CD4-positive, CD25-positive, alpha-beta regulatory T cell (primary cell): ENCODE data around the gene IFNA8. TPM values are rescaled to one million over a fixed set of nuclear protein-coding genes. Genes with fewer than 3 reads are reported as not detected.

Experiments
- ATAC-seq, 2 donors: fragments of 150-1000 bp; cut with Tn5 transposase; one replicate each; pipeline ENCODE4 v1.10.0; 2021; ENCODE audit warnings: low read depth in 2 of 2, moderate number of reproducible peaks in 2 of 2, moderate library complexity in 1 of 2
- DNase-seq, 3 donors: peaks; one replicate each; pipeline versions ENCODE4 v3.0.0 to v3.0.0-alpha.2; 2012 to 2022; ENCODE audit warnings: mixed read lengths in 1 of 3
- H3K27ac ChIP-seq: one replicate; pipeline ENCODE4 v1.7.0; 2013; ENCODE audit warnings: mild to moderate bottlenecking, low read length; ENCODE audit not compliant: insufficient read depth, poor library complexity, severe bottlenecking
- H3K27me3 ChIP-seq: one replicate; pipeline ENCODE4 v1.7.0; 2013; ENCODE audit warnings: low read length; ENCODE audit not compliant: control insufficient read depth, insufficient read depth
- H3K36me3 ChIP-seq: one replicate; pipeline ENCODE4 v1.7.0; 2013; ENCODE audit warnings: mild to moderate bottlenecking, low read length, moderate library complexity; ENCODE audit not compliant: control insufficient read depth, insufficient read depth
- H3K4me1 ChIP-seq: 2 replicates; pipeline ENCODE4 v1.7.0; 2013; ENCODE audit warnings: mild to moderate bottlenecking, low read length; ENCODE audit not compliant: insufficient read depth, control insufficient read depth, poor library complexity, severe bottlenecking
- H3K4me3 ChIP-seq: one replicate; pipeline ENCODE4 v1.7.0; 2013; ENCODE audit warnings: low read depth, mild to moderate bottlenecking, low read length, moderate library complexity
- H3K9me3 ChIP-seq, 2 experiments: 1 replicate in 1 of 2; 2 replicates in 1 of 2; pipeline ENCODE4 v1.7.0; 2013; ENCODE audit warnings: low read length in 2 of 2, mild to moderate bottlenecking in 1 of 2, moderate library complexity in 1 of 2; ENCODE audit not compliant: control insufficient read depth in 2 of 2
- H3K27ac Mint-ChIP-seq, 3 donors: one replicate each; pipeline ENCODE4 v1.8.0; 2020 to 2022; ENCODE audit warnings: mild to moderate bottlenecking in 3 of 3, mixed read lengths in 3 of 3, moderate library complexity in 2 of 3
- H3K27me3 Mint-ChIP-seq: one replicate; pipeline ENCODE4 v1.8.0; 2022; ENCODE audit warnings: mild to moderate bottlenecking, mixed read lengths
- H3K36me3 Mint-ChIP-seq: one replicate; pipeline ENCODE4 v1.8.0; 2020; ENCODE audit warnings: mixed read lengths
- H3K4me1 Mint-ChIP-seq, 4 donors: one replicate each; pipeline ENCODE4 v1.8.0; 2020 to 2022; ENCODE audit warnings: mixed read lengths in 4 of 4, mild to moderate bottlenecking in 1 of 4
- H3K4me3 Mint-ChIP-seq, 4 donors: one replicate each; pipeline ENCODE4 v1.8.0; 2020 to 2022; ENCODE audit warnings: mild to moderate bottlenecking in 4 of 4, mixed read lengths in 4 of 4, moderate library complexity in 3 of 4
- H3K9me3 Mint-ChIP-seq, 7 donors: one replicate each; pipeline ENCODE4 v1.8.0; 2020 to 2022; ENCODE audit warnings: mixed read lengths in 7 of 7, mild to moderate bottlenecking in 3 of 7, moderate library complexity in 2 of 7
- polyA plus RNA-seq, 4 donors: library from polyadenylated mRNA; unstranded; fragments of 300-500 nt; fragmentation: Illumina TruSeq; gene quantifications; one replicate each; pipeline ENCODE4 v1.2.3, GENCODE V29; 2021
- total RNA-seq: library from RNA; stranded (reverse); gene quantifications from one replicate; pipeline ENCODE4 v1.2.3, GENCODE V29; 2022

Gene IFNA8
- total and polyA plus RNA-seq, 5 donors from 2014 or later = not detected

- no peaks in the 10 kb centered on the region for H3K4me1 Mint-ChIP-seq
- ATAC-seq (no peak), DNase-seq (no peak)
- Histone ChIP-seq H3K36me3 (no peaks in the 10 kb centered on the region), H3K9me3 (no peaks in the 10 kb centered on the region), H3K27me3 (peaks cover 19% of the 10 kb centered on the region), H3K4me1 (no peaks in the 10 kb centered on the region), H3K4me3 (no peak overlapping the region), H3K27ac (no peak overlapping the region)
- H3K9me3 Mint-ChIP-seq = peaks cover 0 to 2% (median 0%) of the 10 kb centered on the region in 7 donors
- H3K36me3 Mint-ChIP-seq = no peaks in the 10 kb centered on the region
- H3K27ac Mint-ChIP-seq = no peak overlapping the region
- peaks cover 36% of the 10 kb centered on the region for H3K27me3 Mint-ChIP-seq
- H3K4me3 Mint-ChIP-seq = no peak overlapping the region
Observed at GRCh38 chr9:21412107-21412506, 3.2 kb downstream of the IFNA8 start.

GRCh38 chr9:21413151-21413550, 4.2 kb downstream of the IFNA8 start:
- Mint-ChIP-seq H3K27ac (no peak overlapping the region), H3K27me3 (peaks cover 27% of the 10 kb centered on the region), H3K4me1 (no peaks in the 10 kb centered on the region), H3K9me3 (peaks cover 0 to 2% (median 0%) of the 10 kb centered on the region in 7 donors), H3K4me3 (no peak overlapping the region), H3K36me3 (no peaks in the 10 kb centered on the region)
- no peak for ATAC-seq
- Histone ChIP-seq H3K4me3 (no peak overlapping the region), H3K9me3 (no peaks in the 10 kb centered on the region), H3K36me3 (no peaks in the 10 kb centered on the region), H3K27me3 (peaks cover 16% of the 10 kb centered on the region), H3K27ac (no peak overlapping the region), H3K4me1 (no peaks in the 10 kb centered on the region)
- DNase-seq = no peak

- Mint-ChIP-seq H3K36me3 (no peaks in the 10 kb centered on the region), H3K4me3 (no peak overlapping the region), H3K9me3 (peaks cover 0 to 2% (median 0%) of the 10 kb centered on the region in 7 donors), H3K4me1 (no peaks in the 10 kb centered on the region), H3K27me3 (peaks cover 26% of the 10 kb centered on the region), H3K27ac (no peak overlapping the region)
- Histone ChIP-seq H3K36me3 (no peaks in the 10 kb centered on the region), H3K27ac (no peak overlapping the region), H3K9me3 (no peaks in the 10 kb centered on the region), H3K27me3 (peaks cover 16% of the 10 kb centered on the region), H3K4me1 (no peaks in the 10 kb centered on the region), H3K4me3 (no peak overlapping the region)
- no peak for DNase-seq
- peak in 1 of 2 donors; percentile 43 for ATAC-seq
Observed at GRCh38 chr9:21413624-21414023, 4.7 kb downstream of the IFNA8 start.

DNA sequence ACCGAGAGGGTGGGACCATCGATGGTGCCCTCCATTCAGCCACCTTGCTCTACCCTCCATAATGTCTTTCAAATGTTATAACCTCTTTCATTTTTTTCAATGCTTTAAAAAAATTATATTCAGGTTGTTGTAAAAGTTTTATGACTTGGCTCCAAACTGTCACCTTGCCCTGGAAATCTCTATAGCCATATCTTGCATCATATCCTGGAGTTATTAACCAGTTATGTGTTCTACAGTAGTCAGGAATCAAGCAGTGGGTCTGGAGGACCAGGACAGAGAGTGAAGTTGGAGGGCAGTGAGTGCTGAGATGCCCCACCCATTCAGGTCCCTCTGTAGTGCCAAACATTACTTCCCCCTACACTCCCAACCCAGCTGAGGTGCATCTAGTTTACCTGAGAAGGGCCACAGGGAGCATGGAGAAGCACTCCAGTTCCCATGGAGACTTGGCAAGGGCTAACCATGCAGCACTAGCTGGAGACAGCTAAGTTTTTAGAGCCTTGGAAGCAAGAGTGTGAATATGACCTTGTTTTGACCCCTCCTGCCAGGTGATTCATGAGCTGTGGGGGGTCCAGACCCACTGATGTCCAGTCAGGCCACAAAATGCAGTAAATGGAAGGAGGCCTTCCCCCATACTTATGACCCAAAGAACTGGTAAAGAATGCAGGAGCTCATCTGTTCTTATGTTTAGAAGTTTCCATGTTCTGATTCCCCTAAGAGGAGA, 5.5 kb downstream of the IFNA8 start:
- Mint-ChIP-seq H3K27ac (peak overlapping the region in 1 of 3 donors; percentile 74), H3K27me3 (peaks cover 20% of the 10 kb centered on the region), H3K4me3 (no peak overlapping the region), H3K4me1 (no peaks in the 10 kb centered on the region), H3K9me3 (no peaks in the 10 kb centered on the region), H3K36me3 (no peaks in the 10 kb centered on the region)
- no peak overlapping the region for H3K4me3 ChIP-seq
- H3K27ac ChIP-seq = no peak overlapping the region
- no peak for DNase-seq
- no peaks in the 10 kb centered on the region for H3K4me1 ChIP-seq
- H3K36me3 ChIP-seq = no peaks in the 10 kb centered on the region
- H3K9me3 ChIP-seq = no peaks in the 10 kb centered on the region
- peaks cover 16% of the 10 kb centered on the region for H3K27me3 ChIP-seq
- no peak for ATAC-seq

GRCh38 chr9:21415493-21416267, 6.8 kb downstream of the IFNA8 start:
- Mint-ChIP-seq H3K4me1 (no peaks in the 10 kb centered on the region), H3K27ac (no peak overlapping the region), H3K4me3 (no peak overlapping the region), H3K9me3 (no peaks in the 10 kb centered on the region), H3K36me3 (no peaks in the 10 kb centered on the region), H3K27me3 (peaks cover 16% of the 10 kb centered on the region)
- DNase-seq = no peak
- ATAC-seq = no peak
- H3K4me3 ChIP-seq = no peak overlapping the region
- H3K27ac ChIP-seq = no peak overlapping the region
- H3K27me3 ChIP-seq = peaks cover 13% of the 10 kb centered on the region
- H3K9me3 ChIP-seq = no peaks in the 10 kb centered on the region
- no peaks in the 10 kb centered on the region for H3K4me1 ChIP-seq
- H3K36me3 ChIP-seq = no peaks in the 10 kb centered on the region

- Mint-ChIP-seq H3K4me3 (no peak overlapping the region), H3K9me3 (peaks cover 0 to 2% (median 0%) of the 10 kb centered on the region in 7 donors), H3K4me1 (no peaks in the 10 kb centered on the region), H3K27ac (no peak overlapping the region), H3K36me3 (no peaks in the 10 kb centered on the region), H3K27me3 (peaks cover 51% of the 10 kb centered on the region)
- Histone ChIP-seq H3K27me3 (peaks cover 9% of the 10 kb centered on the region), H3K36me3 (no peaks in the 10 kb centered on the region), H3K27ac (no peak overlapping the region), H3K4me1 (no peaks in the 10 kb centered on the region), H3K4me3 (no peak overlapping the region), H3K9me3 (no peaks in the 10 kb centered on the region)
- ATAC-seq (no peak), DNase-seq (no peak)
Observed at GRCh38 chr9:21428235-21428634, 19.3 kb downstream of the IFNA8 start.

DNA sequence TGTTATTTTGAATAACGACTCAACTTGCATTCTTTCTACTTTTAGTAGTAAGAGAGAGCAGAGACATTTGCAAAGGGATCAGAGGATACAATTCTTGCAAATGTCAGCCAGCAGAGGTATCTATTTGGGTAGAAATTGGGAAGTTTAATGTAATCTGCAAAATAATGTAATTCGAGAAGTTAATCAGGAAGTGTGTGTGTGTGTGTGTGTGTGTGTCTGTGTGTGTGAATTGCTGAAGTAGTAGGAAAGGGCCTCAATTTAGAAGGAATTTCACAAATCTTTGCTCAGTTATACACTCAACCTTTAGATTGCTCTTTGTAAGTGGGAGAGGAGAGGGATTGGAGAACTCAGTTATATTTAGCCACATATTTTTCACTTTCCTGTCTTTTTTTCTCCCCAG, 20.3 kb downstream of the IFNA8 start:
- peaks cover 0 to 2% (median 0%) of the 10 kb centered on the region in 7 donors for H3K9me3 Mint-ChIP-seq
- H3K27me3 Mint-ChIP-seq = peaks cover 53% of the 10 kb centered on the region
- ATAC-seq (no peak), DNase-seq (no peak)
- H3K36me3 Mint-ChIP-seq = no peaks in the 10 kb centered on the region
- no peak overlapping the region for H3K4me3 ChIP-seq
- no peak overlapping the region for H3K4me3 Mint-ChIP-seq
- H3K36me3 ChIP-seq = no peaks in the 10 kb centered on the region
- H3K4me1 ChIP-seq = no peaks in the 10 kb centered on the region
- H3K27me3 ChIP-seq = peaks cover 9% of the 10 kb centered on the region
- no peaks in the 10 kb centered on the region for H3K4me1 Mint-ChIP-seq
- H3K27ac Mint-ChIP-seq = no peak overlapping the region
- no peak overlapping the region for H3K27ac ChIP-seq
- H3K9me3 ChIP-seq = no peaks in the 10 kb centered on the region
